WI38 (cell line): Measurements from ENCODE around the gene MMAB.

ENCODE experiments used
- H3K4me3 ChIP-seq: 2 replicates; pipeline ENCODE4 v1.5.1; 2011; ENCODE audit warnings: low read depth, mild to moderate bottlenecking, control low read depth, low read length
- TF ChIP-seq, protein P1 (sequence below): IDR thresholded peaks from 2 replicates; pipeline ENCODE4 v1.5.1; 2012; ENCODE audit warnings: low read depth, mild to moderate bottlenecking, control low read depth, low read length

Gene MMAB

GRCh38 chr12:109601557-109601956 is 28.3 kb upstream of the MMAB start:
- H3K4me3 ChIP-seq, result no peak overlapping the region
- TF ChIP-seq, protein P1, sequence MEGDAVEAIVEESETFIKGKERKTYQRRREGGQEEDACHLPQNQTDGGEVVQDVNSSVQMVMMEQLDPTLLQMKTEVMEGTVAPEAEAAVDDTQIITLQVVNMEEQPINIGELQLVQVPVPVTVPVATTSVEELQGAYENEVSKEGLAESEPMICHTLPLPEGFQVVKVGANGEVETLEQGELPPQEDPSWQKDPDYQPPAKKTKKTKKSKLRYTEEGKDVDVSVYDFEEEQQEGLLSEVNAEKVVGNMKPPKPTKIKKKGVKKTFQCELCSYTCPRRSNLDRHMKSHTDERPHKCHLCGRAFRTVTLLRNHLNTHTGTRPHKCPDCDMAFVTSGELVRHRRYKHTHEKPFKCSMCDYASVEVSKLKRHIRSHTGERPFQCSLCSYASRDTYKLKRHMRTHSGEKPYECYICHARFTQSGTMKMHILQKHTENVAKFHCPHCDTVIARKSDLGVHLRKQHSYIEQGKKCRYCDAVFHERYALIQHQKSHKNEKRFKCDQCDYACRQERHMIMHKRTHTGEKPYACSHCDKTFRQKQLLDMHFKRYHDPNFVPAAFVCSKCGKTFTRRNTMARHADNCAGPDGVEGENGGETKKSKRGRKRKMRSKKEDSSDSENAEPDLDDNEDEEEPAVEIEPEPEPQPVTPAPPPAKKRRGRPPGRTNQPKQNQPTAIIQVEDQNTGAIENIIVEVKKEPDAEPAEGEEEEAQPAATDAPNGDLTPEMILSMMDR, result no peak

GRCh38 chr12:109600995-109601394 is 27.7 kb upstream of the MMAB start:
- H3K4me3 ChIP-seq, result no peak overlapping the region
- TF ChIP-seq, protein P1, result no peak

DNA sequence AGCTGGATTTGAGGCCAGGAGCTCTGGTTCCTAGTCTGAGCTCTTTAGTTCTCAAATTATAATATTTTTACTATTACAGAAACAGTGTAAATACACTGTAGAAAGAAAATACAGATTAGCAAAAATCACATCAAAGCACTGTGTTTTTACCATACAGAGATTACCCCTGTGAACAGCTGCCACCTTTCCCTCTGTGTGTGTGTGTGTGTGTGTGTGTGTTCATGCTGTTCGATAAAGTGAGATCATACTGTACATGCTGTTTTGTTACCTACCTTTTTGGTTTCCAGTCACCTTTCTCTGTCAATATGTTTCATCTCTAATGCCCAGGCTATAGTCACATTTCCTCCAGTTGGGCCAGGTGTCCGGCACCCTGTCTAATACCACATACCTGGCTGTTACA is 27.2 kb upstream of the MMAB start:
- TF ChIP-seq, protein P1, result no peak
- no peak overlapping the region for H3K4me3 ChIP-seq

GRCh38 chr12:109599087-109599486 is 25.8 kb upstream of the MMAB start:
- TF ChIP-seq, protein P1, result no peak
- H3K4me3 ChIP-seq, result no peak overlapping the region

DNA sequence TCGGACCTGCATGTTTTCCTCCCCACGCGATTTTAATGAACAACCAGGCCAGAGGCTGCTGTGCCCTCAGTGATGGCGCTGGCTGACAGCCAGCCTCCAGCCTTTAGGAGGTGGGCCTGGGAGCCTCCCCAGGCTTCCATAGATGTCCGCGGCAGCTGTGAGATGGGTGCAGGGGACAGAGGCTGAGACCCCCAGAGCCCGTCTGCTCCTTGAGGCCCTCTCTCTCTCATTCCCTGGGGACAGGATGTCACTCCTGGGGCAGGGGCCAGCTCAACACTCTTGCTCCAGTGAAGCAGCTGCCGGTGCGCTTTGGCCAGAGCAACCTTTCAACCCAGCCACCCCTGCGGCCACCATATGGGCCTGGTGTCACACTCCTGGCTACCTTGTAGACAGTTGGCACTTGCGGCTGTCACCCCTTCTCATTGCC is 25.1 kb upstream of the MMAB start:
- TF ChIP-seq, protein P1, result no peak
- H3K4me3 ChIP-seq, result no peak overlapping the region

DNA sequence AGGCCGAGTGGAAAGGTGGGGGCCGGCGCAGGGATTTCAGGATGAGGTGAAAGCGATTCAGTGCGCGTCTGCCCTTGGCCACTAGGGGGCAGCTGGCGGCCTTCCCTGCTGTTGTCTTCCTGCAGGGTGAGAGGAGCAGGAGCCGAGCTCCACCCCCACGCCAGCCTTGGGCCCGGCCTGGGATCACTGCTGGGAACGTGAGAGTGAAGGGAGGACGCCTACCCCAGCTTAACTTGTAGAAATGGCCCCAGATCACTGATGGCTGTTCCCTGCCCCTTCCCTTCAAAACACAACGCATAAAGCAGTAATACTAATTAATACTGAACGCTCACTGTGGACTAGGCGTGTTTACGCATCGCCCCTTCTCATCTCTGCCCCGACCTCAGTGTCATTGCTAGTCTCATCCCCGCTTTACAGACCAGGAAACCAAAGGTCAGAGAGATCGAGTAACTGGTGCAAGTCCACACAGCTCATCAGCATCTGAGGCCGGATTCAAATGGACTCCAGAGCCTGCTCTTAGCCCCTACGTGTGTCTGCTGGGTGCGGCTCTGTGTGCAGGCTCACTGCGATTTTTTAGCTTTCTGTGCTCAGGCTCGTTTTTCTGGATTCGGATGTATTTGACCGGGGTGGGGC is 24.6 kb upstream of the MMAB start:
- TF ChIP-seq, protein P1, result peak; percentile 96
- no peak overlapping the region for H3K4me3 ChIP-seq

DNA sequence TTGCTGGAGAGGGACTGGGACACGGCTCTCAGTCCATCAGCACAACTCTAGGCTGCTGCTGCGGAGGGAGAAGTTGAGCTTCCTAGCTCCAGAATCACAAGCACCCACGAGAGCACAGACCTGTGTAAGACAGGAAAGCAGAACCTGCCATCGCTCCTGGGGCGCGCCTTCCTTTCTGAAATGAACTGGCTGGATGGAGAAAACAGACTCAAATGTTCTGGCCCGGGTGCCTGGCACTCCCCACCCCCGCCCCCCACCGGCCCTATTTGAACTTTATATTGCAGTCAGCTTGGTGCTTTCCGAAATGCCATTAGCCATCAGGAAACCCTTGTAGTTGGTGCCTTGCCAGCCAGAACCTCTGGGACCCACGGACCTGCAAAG is 24.1 kb upstream of the MMAB start:
- no peak overlapping the region for H3K4me3 ChIP-seq
- TF ChIP-seq, protein P1, result no peak
